Measurements from ENCODE around the gene CCDC85A.

Gene CCDC85A

DNA sequence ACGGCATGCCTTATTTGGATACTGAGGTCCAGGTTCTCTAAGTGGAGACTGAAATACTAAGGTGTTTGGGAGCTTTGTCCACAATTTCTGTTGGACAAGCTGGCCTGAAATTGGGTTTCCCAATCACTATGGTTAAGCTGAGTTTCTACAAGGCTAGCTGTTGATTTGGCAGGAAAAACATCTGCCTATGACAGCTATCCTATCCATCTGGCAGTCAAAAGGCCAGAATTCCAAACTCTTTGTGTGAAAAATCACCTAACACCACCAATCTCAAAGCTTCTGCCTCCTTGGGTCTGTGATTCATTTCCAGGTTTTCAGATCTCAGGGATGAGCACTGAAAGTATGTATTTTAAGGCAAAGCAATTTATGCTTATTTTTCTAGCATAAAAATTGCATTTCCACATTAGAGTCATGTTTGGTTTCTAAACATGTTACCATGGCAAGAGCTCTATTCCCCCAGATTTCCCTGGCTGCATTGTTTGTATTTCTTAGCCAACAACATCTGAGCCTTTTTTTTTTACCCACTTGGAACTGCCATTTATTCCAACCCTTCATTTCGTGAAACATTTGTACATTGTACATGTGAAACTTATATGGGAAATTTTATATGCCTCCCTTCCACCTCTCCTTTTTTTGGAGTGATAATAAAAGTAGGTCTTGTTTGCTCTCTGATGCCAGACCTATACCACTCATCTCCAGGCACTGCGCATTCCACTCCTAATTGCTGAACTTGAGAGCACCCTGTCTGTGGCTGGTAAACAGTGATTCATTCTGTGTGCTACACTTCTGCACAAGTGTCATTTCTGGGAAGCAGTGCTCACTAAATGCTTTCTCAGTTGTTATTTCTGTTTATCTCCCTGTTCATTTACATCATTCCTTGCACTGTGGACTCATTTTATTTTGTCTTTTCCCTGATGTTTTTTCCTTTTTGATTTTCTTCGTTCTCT is 15.9 kb upstream of the CCDC85A start:
- peaks cover 27% of the 10 kb centered on the region for H3K27me3 ChIP-seq (ENCODE audit: insufficient read depth, insufficient read length)
- H3K4me3 ChIP-seq (ENCODE audit: insufficient read length, low read depth), result no peak overlapping the region
- TF ChIP-seq ZNF274 (IDR thresholded peaks at IDR 0.05; ENCODE audit: low read depth, low read length) (no peak), SUZ12 (IDR thresholded peaks at IDR 0.05; ENCODE audit: extremely low read depth, insufficient read depth, insufficient read length) (no peak), YY1 (IDR thresholded peaks at IDR 0.05; ENCODE audit: insufficient read depth, insufficient read length) (no peak)
- no peaks in the 10 kb centered on the region for H3K36me3 ChIP-seq (ENCODE audit: insufficient read depth, insufficient read length, low read length)
- H3K4me1 ChIP-seq (ENCODE audit: insufficient read depth, insufficient read length), result no peaks in the 10 kb centered on the region
- no peak for DNase-seq (ENCODE audit: low read depth, low spot score)
- H3K9ac ChIP-seq (ENCODE audit: insufficient read length, low read depth), result no peak overlapping the region
- no peaks in the 10 kb centered on the region for H3K9me3 ChIP-seq (ENCODE audit: insufficient read depth, low read length)

DNA sequence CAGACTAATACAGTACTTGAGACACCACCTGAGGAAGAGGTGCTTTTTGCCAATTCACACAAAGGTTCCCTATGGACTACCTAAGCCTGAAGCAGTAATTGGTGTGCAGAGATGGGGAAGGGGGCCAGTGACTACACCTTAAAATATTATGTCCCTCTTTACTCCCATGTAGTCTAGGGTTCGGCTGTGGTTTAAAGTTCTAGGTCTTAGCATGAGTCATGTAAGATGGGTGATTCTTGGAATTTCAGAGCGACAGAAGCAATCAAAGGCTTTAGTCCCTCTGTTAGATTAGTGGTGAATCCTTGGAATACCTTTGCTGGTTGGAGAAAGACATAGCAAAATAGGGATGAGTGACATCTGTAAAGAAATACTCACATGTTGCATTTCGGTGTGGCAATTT is 14.3 kb upstream of the CCDC85A start:
- H3K9me3 ChIP-seq (ENCODE audit: insufficient read depth, low read length), result no peaks in the 10 kb centered on the region
- H3K4me3 ChIP-seq (ENCODE audit: insufficient read length, low read depth), result no peak overlapping the region
- no peak for DNase-seq (ENCODE audit: low read depth, low spot score)
- peaks cover 27% of the 10 kb centered on the region for H3K27me3 ChIP-seq (ENCODE audit: insufficient read depth, insufficient read length)
- TF ChIP-seq YY1 (IDR thresholded peaks at IDR 0.05; ENCODE audit: insufficient read depth, insufficient read length) (no peak), SUZ12 (IDR thresholded peaks at IDR 0.05; ENCODE audit: extremely low read depth, insufficient read depth, insufficient read length) (no peak), ZNF274 (IDR thresholded peaks at IDR 0.05; ENCODE audit: low read depth, low read length) (no peak)
- no peak overlapping the region for H3K9ac ChIP-seq (ENCODE audit: insufficient read length, low read depth)
- H3K4me1 ChIP-seq (ENCODE audit: insufficient read depth, insufficient read length), result no peaks in the 10 kb centered on the region
- H3K36me3 ChIP-seq (ENCODE audit: insufficient read depth, insufficient read length, low read length), result no peaks in the 10 kb centered on the region

DNA sequence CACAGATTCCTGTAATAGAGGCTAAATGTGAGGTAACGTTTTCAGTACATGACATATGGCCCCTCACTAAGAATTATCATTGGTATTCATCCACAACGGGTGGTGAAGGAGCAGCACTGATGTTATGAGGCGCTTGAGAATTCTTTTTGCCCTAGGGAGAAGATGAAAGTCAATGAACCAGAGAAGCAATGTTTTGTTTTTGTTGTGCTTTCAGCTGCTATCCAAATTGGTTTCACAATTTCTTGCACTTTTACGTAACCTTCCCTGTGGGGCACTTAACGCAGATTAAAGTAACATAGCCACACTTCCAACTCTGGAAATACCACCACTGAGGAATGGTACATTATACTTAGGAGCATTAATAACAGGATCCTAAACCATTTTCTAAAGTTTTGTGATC is 13.3 kb upstream of the CCDC85A start:
- peaks cover 33% of the 10 kb centered on the region for H3K27me3 ChIP-seq (ENCODE audit: insufficient read depth, insufficient read length)
- no peak overlapping the region for H3K9ac ChIP-seq (ENCODE audit: insufficient read length, low read depth)
- no peak for DNase-seq (ENCODE audit: low read depth, low spot score)
- H3K36me3 ChIP-seq (ENCODE audit: insufficient read depth, insufficient read length, low read length), result no peaks in the 10 kb centered on the region
- no peaks in the 10 kb centered on the region for H3K9me3 ChIP-seq (ENCODE audit: insufficient read depth, low read length)
- H3K4me3 ChIP-seq (ENCODE audit: insufficient read length, low read depth), result no peak overlapping the region
- TF ChIP-seq ZNF274 (IDR thresholded peaks at IDR 0.05; ENCODE audit: low read depth, low read length) (no peak), SUZ12 (IDR thresholded peaks at IDR 0.05; ENCODE audit: extremely low read depth, insufficient read depth, insufficient read length) (no peak), YY1 (IDR thresholded peaks at IDR 0.05; ENCODE audit: insufficient read depth, insufficient read length) (no peak)
- no peaks in the 10 kb centered on the region for H3K4me1 ChIP-seq (ENCODE audit: insufficient read depth, insufficient read length)

DNA sequence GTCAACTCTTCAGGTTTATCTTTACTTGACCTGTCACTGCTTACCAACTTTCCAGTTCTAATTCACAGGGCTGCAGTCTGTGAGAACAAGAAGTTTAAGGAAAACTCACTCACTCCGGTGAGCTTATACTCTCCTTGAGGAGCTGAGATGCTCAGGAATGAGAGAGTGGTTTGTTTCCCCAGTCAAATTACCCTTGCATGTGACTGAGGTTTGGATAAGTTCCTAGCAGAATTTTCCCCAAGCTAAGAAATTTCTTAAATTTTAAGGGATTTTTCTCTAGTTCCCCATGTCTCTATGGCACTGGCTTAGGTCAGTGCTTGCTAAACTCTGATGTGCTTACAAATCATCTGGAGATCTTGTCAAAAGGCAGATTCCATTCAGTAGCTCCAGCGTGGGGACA is 12.8 kb upstream of the CCDC85A start:
- Histone ChIP-seq H3K27me3 (ENCODE audit: insufficient read depth, insufficient read length) (peaks cover 38% of the 10 kb centered on the region), H3K9me3 (ENCODE audit: insufficient read depth, low read length) (no peaks in the 10 kb centered on the region), H3K9ac (ENCODE audit: insufficient read length, low read depth) (no peak overlapping the region), H3K36me3 (ENCODE audit: insufficient read depth, insufficient read length, low read length) (no peaks in the 10 kb centered on the region), H3K4me3 (ENCODE audit: insufficient read length, low read depth) (no peak overlapping the region), H3K4me1 (ENCODE audit: insufficient read depth, insufficient read length) (no peaks in the 10 kb centered on the region)
- no peak for DNase-seq (ENCODE audit: low read depth, low spot score)
- TF ChIP-seq ZNF274 (IDR thresholded peaks at IDR 0.05; ENCODE audit: low read depth, low read length), result no peak
- TF ChIP-seq SUZ12 (IDR thresholded peaks at IDR 0.05; ENCODE audit: extremely low read depth, insufficient read depth, insufficient read length), result no peak
- TF ChIP-seq YY1 (IDR thresholded peaks at IDR 0.05; ENCODE audit: insufficient read depth, insufficient read length), result no peak

DNA sequence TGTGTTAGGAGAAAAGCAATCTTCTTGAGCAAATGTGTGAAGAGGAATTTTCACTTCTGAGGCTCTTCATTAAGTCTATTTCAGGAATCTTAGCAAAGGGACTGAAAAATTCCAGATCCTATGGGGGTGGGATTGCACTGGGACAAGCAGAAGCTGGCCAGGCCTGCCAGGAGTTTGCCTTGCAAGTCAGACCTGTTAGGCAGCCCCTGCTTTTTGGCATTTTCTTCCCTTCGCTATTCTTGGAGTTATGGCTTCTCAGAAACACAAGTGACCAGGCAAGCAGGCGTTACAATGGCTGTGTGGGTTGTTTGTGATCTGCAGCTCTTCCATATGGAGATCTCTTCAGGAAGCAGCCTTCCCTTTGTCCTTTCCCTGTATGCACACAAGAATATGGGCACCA is 8.0 kb upstream of the CCDC85A start:
- Histone ChIP-seq H3K4me3 (ENCODE audit: insufficient read length, low read depth) (no peak overlapping the region), H3K9me3 (ENCODE audit: insufficient read depth, low read length) (no peaks in the 10 kb centered on the region), H3K9ac (ENCODE audit: insufficient read length, low read depth) (no peak overlapping the region), H3K36me3 (ENCODE audit: insufficient read depth, insufficient read length, low read length) (no peaks in the 10 kb centered on the region), H3K4me1 (ENCODE audit: insufficient read depth, insufficient read length) (no peaks in the 10 kb centered on the region), H3K27me3 (ENCODE audit: insufficient read depth, insufficient read length) (peaks cover 74% of the 10 kb centered on the region)
- DNase-seq (ENCODE audit: low read depth, low spot score), result no peak
- no peak for TF ChIP-seq SUZ12 (IDR thresholded peaks at IDR 0.05; ENCODE audit: extremely low read depth, insufficient read depth, insufficient read length)

DNA sequence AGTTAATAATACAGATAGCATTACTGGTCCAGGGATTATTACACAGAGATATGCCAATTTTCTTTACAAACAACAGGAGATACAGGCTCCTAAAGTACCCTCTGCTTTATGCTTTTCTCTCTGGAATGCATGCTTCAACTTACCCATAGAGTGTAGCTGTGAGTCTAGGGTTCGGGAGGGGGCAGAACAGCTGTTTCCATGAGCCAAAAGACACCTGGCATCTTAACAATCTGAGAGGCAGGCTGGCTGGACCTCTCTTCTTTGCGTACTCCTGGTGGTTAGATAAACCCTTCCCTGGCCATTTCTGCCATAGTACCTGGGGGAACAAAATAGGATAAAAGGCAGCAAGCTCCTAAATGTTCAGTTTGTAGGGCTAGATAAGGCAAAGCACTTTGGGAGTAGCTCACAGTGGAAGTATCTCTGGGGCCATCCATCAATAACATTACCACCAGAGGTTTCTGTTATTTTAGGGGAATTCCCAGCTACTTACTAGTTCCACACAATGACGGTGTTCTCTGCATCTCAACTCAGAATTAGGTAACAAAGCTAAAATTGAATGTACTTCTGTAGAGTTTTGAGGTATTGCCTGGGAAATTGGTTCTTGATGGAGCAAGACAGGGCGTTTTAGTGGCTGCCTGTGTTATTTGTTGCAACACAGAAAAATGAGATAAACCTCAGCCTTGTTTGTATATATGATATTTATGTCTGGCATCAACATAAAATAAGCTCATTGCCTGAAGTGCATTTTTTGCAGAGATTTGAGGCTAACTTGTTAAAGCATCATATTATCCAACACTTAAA is 6.2 kb upstream of the CCDC85A start:
- Histone ChIP-seq H3K9me3 (ENCODE audit: insufficient read depth, low read length) (no peaks in the 10 kb centered on the region), H3K4me1 (ENCODE audit: insufficient read depth, insufficient read length) (peaks cover under 1% of the 10 kb centered on the region), H3K4me3 (ENCODE audit: insufficient read length, low read depth) (no peak overlapping the region), H3K9ac (ENCODE audit: insufficient read length, low read depth) (no peak overlapping the region), H3K27me3 (ENCODE audit: insufficient read depth, insufficient read length) (peaks cover 75% of the 10 kb centered on the region), H3K36me3 (ENCODE audit: insufficient read depth, insufficient read length, low read length) (no peaks in the 10 kb centered on the region)
- TF ChIP-seq SUZ12 (IDR thresholded peaks at IDR 0.05; ENCODE audit: extremely low read depth, insufficient read depth, insufficient read length) (no peak), YY1 (IDR thresholded peaks at IDR 0.05; ENCODE audit: insufficient read depth, insufficient read length) (no peak), ZNF274 (IDR thresholded peaks at IDR 0.05; ENCODE audit: low read depth, low read length) (no peak)
- no peak for DNase-seq (ENCODE audit: low read depth, low spot score)

DNA sequence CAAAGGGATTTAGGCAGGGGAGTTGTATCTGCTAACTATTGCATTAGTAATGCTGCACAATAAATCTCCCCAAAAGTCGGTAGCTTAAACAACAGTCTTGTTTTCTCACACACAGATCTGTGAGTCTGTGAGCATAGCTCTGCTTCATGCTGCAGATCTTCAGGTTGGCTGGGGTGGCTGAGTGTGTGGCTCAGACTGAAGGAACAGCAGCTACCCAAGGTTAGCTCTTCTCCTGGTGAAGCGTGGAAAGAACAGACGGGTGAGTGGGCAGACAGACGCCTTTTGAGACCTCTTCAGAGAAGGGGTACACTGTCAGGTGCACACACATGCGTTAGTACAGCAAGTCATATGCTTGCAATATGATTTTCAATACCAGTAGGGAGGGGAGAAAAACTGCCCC is 3.9 kb upstream of the CCDC85A start:
- Histone ChIP-seq H3K4me1 (ENCODE audit: insufficient read depth, insufficient read length) (peaks cover 2% of the 10 kb centered on the region), H3K36me3 (ENCODE audit: insufficient read depth, insufficient read length, low read length) (no peaks in the 10 kb centered on the region), H3K9ac (ENCODE audit: insufficient read length, low read depth) (no peak overlapping the region), H3K4me3 (ENCODE audit: insufficient read length, low read depth) (no peak overlapping the region), H3K9me3 (ENCODE audit: insufficient read depth, low read length) (no peaks in the 10 kb centered on the region), H3K27me3 (ENCODE audit: insufficient read depth, insufficient read length) (peaks cover 96% of the 10 kb centered on the region)
- DNase-seq (ENCODE audit: low read depth, low spot score), result no peak
- no peak for TF ChIP-seq SUZ12 (IDR thresholded peaks at IDR 0.05; ENCODE audit: extremely low read depth, insufficient read depth, insufficient read length)
- TF ChIP-seq ZNF274 (IDR thresholded peaks at IDR 0.05; ENCODE audit: low read depth, low read length), result no peak
- no peak for TF ChIP-seq YY1 (IDR thresholded peaks at IDR 0.05; ENCODE audit: insufficient read depth, insufficient read length)

Measured in NT2/D1 (cell line).